Measurements from ENCODE around the gene TCP11L1.
"Not testable (repeated sequence)": the region's sequence is repeated elsewhere in the genome, so short reads cannot be mapped to it uniquely, and the experiment has no call there.

TCP11L1 gene

GRCh38 chr11:33064866-33065265, 25.5 kb downstream of the TCP11L1 start:
- in situ Hi-C loops (cut with MboI; ENCODE audit: low sequenced_read_pairs): loop anchor here (10.0 kb wide), 1 partner anchor 100 kb away; no protein-coding TSS in a partner anchor

GRCh38 chr11:33065445-33066178, 26.2 kb downstream of the TCP11L1 start:
- in situ Hi-C loops (cut with MboI; ENCODE audit: low sequenced_read_pairs): loop anchor here (10.0 kb wide), 1 partner anchor 101 kb away; no protein-coding TSS in a partner anchor

- in situ Hi-C loops (cut with MboI; ENCODE audit: low sequenced_read_pairs): loop anchor here (10.0 kb wide), 1 partner anchor 102 kb away; no protein-coding TSS in a partner anchor
These were observed 27.9 kb downstream of the TCP11L1 start for GRCh38 chr11:33067294-33067693.

GRCh38 chr11:33068611-33069340, 29.4 kb downstream of the TCP11L1 start:
- in situ Hi-C loops (cut with MboI; ENCODE audit: low sequenced_read_pairs): loop anchor here (10.0 kb wide), 1 partner anchor 104 kb away; no protein-coding TSS in a partner anchor

GRCh38 chr11:33072465-33072864, 33.1 kb downstream of the TCP11L1 start:
- in situ Hi-C loops (cut with MboI; ENCODE audit: low sequenced_read_pairs): no loop called here

GRCh38 chr11:33083918-33084317, 44.5 kb downstream of the TCP11L1 start:
- in situ Hi-C loops (cut with MboI; ENCODE audit: low sequenced_read_pairs): no loop called here

- in situ Hi-C loops (cut with MboI; ENCODE audit: low sequenced_read_pairs): no loop called here
These were observed 46.6 kb downstream of the TCP11L1 start for GRCh38 chr11:33086017-33086416.

- in situ Hi-C loops (cut with MboI; ENCODE audit: low sequenced_read_pairs): no loop called here
These were observed 50.4 kb downstream of the TCP11L1 start for GRCh38 chr11:33089776-33090175.

- in situ Hi-C loops (cut with MboI; ENCODE audit: low sequenced_read_pairs): no loop called here
These were observed 54.8 kb downstream of the TCP11L1 start for GRCh38 chr11:33094157-33094556.

GRCh38 chr11:33103836-33104235, 64.5 kb downstream of the TCP11L1 start:
- in situ Hi-C loops (cut with MboI; ENCODE audit: low sequenced_read_pairs): no loop called here

- in situ Hi-C loops (cut with MboI; ENCODE audit: low sequenced_read_pairs): no loop called here
These were observed 70.0 kb downstream of the TCP11L1 start for GRCh38 chr11:33109294-33109895.

GRCh38 chr11:33110083-33110482, 70.7 kb downstream of the TCP11L1 start:
- in situ Hi-C loops (cut with MboI; ENCODE audit: low sequenced_read_pairs): no loop called here

GRCh38 chr11:33116535-33116934, 77.2 kb downstream of the TCP11L1 start:
- in situ Hi-C loops (cut with MboI; ENCODE audit: low sequenced_read_pairs): no loop called here

GRCh38 chr11:33122696-33123095, 83.3 kb downstream of the TCP11L1 start:
- in situ Hi-C loops (cut with MboI; ENCODE audit: low sequenced_read_pairs): not testable (repeated sequence)

All from HL-60/S4 (cell line).